ENCODE data around the gene TCERG1L.

TCERG1L gene

DNA sequence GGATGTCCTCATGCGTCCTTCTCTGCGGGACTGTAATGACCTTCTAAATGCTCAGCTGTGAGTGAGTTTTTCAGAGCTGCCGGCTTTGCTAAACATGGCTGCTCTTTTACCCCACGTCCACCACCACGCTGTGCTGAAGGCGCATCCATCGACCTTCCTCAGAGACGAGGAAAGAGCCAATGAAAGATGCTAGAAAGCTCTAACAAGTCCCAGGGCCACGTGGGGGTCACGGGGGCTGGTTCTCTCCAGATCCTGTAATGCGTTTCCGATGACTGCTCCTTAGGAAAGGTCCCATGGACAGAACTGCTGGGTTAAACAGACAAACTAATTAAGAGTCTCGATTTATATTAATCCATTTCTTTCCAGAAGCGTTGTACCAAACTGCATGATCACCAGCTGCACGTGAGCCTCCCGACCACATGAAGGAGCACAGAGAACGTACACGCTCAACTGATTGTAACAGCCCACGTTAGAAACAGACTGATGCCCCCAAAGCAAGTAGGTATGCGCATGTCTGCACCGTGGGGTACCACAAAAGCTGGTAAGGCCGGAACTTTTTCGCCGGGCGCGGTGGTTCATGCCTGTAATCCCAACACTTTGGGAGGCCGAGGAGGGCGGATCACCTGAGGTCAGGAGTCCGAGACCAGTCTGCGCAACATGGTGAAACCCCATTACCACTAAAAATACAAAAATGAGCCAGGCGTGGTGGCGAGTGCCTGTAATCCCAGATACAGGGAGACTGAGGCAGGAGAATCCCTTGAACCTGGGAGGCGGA lies 109.6 kb downstream of the TCERG1L start:
- TF ChIP-seq GATA3 (IDR thresholded peaks at IDR 0.05; ENCODE audit: low read depth, low read length): no peak

DNA sequence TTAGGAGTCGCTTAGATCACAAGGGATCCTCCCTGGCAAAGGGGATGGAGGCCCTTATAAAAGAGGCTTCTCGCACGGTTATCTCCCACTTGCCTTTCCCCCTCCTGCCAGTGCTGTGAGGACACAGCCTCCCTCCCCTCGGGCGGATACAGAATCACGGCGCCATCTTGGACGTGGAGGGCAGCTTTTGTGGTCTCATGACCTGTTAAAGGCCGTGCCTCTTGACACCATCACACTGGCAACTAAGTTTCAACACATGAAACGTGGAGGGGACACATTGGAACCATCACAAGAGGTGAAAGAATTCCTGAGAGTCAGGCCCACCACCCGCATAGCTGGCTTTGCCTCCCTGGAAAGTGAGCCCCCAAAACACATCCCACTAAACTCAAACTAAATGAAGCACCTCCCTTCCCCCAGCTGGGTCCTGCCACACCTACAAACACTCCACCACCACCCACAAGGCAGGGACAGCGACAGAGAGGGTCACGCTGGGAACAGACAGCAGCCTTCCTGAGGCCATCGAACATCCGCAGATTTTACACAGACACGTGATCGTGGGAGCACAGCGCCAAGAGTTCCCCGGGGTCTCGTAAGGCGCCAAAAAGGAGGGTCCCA lies 110.6 kb downstream of the TCERG1L start:
- TF ChIP-seq GATA2 (IDR thresholded peaks at IDR 0.05; ENCODE audit: low read depth, low read length) (no peak), GATA3 (IDR thresholded peaks at IDR 0.05; ENCODE audit: low read depth, low read length) (no peak)

- TF ChIP-seq GATA2 (IDR thresholded peaks at IDR 0.05; ENCODE audit: low read depth, low read length) (no peak), GATA3 (IDR thresholded peaks at IDR 0.05; ENCODE audit: low read depth, low read length) (no peak)
Observed at GRCh38 chr10:131199646-131200045, 111.9 kb downstream of the TCERG1L start.

GRCh38 chr10:131198843-131199242 lies 112.7 kb downstream of the TCERG1L start:
- TF ChIP-seq GATA2 (IDR thresholded peaks at IDR 0.05; ENCODE audit: low read depth, low read length) (no peak), GATA3 (IDR thresholded peaks at IDR 0.05; ENCODE audit: low read depth, low read length) (no peak)

DNA sequence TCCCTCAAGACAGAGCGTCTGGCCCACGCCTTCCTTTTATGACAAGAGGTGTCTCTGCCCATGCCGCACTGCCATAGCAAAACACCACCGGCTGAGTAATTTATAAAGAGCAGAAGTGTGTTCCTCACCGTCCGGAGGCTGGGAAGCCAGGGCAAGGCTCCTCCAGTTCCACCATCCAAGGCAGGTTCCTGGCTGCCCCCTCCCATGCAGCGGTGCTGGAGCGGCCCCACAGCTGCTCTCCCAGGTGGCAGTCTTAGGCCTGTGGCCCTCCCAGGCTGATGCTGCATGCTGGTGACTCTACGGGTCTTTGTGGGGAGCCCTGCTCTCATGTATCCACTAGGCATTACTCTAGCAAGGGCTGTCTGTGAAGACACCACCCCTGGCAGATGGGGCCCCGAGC lies 113.1 kb downstream of the TCERG1L start:
- TF ChIP-seq GATA3 (IDR thresholded peaks at IDR 0.05; ENCODE audit: low read depth, low read length): no peak
- no peak for TF ChIP-seq GATA2 (IDR thresholded peaks at IDR 0.05; ENCODE audit: low read depth, low read length)

DNA sequence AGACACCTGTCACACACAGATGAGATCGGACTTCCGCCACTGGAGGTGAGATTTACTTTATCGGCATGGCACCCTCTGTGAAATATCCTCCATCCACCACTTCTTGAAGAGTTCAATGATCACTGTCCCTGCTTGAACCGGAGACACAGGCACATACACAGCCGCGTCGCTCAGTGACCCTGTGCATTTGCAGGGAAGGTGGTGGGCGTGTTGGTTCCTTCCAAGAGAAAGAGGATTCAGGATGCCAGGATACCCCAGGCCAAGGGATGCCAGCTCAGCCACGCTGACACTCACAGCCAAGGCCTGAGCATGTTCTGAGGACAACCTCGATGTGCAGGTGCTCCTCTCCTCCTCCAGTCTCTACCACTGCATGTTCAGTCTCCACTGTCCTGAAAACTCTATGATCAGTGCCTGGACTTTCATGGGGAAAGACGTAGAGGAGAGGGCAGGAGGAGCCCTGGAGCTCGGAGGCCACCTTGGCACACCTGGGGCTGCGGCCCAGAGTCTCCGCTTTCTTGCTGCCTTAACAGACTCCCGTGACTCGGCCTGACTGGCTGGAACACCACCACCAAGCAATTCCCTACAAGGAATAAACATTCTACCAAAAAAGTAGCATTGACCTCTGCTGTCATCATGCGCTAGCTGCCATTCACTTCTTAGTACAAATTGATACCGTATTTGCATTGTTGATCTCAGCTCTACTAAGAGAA lies 115.2 kb downstream of the TCERG1L start:
- no peak for TF ChIP-seq GATA3 (IDR thresholded peaks at IDR 0.05; ENCODE audit: low read depth, low read length)
- TF ChIP-seq GATA2 (IDR thresholded peaks at IDR 0.05; ENCODE audit: low read depth, low read length): no peak

DNA sequence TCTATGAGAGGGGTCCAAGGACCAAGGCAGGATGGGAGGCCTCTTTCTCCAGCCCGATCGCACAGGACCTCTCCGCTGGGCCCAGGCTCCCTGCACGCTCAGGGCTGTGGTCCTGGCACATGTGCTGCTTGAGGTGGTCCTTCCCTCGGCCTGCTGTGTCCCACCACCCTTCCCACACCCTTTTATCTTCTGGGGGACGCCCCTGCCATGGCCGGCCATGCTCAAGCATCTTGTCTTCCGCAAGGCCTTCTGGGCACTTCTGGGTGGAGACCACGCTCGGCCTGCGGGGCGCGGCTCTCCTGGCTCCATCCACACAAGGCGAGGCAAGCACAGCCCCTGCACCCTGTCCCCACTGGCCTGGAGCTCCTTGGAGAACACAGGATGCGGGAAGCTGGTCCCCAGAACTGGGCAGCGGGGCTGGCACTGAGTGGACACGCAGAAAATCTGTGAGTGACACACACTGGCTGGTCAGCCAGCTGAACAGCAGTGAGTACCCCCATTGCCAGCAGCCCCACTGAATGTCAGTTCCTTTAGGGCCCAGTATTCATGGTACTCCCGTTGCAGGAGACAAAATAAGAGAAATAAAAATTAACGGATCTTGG lies 115.9 kb downstream of the TCERG1L start:
- no peak for TF ChIP-seq GATA3 (IDR thresholded peaks at IDR 0.05; ENCODE audit: low read depth, low read length)
- no peak for TF ChIP-seq GATA2 (IDR thresholded peaks at IDR 0.05; ENCODE audit: low read depth, low read length)

GRCh38 chr10:131195116-131195515 lies 116.4 kb downstream of the TCERG1L start:
- no peak for TF ChIP-seq GATA2 (IDR thresholded peaks at IDR 0.05; ENCODE audit: low read depth, low read length)
- TF ChIP-seq GATA3 (IDR thresholded peaks at IDR 0.05; ENCODE audit: low read depth, low read length): no peak

DNA sequence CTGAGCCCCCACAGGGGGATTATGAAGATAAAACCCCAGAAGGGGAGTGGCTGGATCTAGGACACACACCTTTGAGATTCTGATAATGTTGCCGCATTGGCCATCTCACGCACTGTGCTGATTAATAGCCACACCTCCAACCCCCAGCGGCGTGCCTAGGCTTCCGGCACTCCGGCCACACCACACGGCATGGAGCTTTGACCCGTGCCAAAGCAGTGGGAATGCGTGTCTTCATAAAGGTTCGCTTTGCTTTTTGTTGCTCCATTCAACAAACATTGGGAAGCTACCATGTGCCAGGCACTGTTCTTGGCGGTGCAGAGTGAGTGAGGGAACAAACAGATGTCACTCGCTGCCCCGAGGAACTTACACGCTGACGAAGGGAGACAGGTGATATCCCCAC lies 117.6 kb downstream of the TCERG1L start:
- TF ChIP-seq GATA3 (IDR thresholded peaks at IDR 0.05; ENCODE audit: low read depth, low read length) (no peak), GATA2 (IDR thresholded peaks at IDR 0.05; ENCODE audit: low read depth, low read length) (no peak)

DNA sequence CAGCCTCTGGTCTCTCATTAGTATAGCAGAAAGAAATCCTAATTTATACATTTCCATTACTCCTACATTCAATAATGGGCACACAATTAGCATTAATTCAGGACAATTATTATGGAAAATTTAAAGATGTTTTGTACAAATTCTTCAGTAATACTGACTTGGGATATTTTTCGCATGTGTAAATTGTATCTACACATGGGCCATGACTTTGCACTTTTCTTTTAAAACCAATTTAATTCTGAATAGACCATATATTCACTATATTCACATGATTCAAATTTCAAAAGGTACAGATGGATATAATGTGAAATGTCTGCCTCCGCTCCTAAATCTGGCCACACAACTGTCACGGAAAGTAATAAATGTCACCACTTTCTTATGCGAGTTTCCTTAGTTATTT lies 123.0 kb downstream of the TCERG1L start:
- TF ChIP-seq GATA2 (IDR thresholded peaks at IDR 0.05; ENCODE audit: low read depth, low read length) (no peak), GATA3 (IDR thresholded peaks at IDR 0.05; ENCODE audit: low read depth, low read length) (no peak)

DNA sequence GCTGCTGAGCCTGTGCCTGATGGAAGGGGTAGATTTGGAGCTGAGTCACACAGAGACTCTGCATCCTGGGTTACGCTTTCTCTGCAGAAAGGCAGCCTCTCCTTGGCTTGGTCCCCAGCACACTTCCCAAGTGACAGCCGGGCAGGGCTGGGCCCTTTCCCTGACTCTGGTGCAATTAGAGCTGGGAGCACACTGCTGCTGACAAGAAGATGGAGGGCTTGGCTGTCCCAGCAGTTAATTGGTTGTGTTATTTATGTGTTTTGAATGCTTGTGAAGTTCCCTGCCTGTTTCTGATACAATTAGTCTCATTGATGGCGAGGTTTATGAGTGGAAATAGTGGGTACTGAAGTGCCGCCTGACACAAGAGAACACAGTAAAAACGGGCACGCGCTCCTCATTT lies 123.6 kb downstream of the TCERG1L start:
- TF ChIP-seq GATA3 (IDR thresholded peaks at IDR 0.05; ENCODE audit: low read depth, low read length): no peak
- TF ChIP-seq GATA2 (IDR thresholded peaks at IDR 0.05; ENCODE audit: low read depth, low read length): no peak

DNA sequence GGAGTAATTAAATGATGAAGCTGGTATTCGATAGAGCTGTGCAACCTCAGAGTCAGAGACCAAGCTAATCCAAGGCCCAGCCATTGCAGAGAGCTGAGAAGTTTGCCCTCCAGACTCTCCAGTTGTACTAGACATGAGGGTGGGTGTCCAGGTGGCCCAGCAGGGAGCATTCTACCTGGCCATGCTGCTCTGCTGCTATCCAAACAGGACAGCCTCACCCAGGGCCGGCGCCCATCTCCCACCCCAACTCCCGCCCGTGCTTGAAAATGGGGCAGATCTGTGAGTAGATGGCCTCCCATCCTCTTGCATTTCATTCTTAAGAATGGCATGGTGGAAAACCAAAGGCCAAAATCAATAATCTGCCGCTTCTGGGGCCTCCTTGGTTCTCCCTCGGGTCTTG lies 124.2 kb downstream of the TCERG1L start:
- no peak for TF ChIP-seq GATA3 (IDR thresholded peaks at IDR 0.05; ENCODE audit: low read depth, low read length)
- no peak for TF ChIP-seq GATA2 (IDR thresholded peaks at IDR 0.05; ENCODE audit: low read depth, low read length)

DNA sequence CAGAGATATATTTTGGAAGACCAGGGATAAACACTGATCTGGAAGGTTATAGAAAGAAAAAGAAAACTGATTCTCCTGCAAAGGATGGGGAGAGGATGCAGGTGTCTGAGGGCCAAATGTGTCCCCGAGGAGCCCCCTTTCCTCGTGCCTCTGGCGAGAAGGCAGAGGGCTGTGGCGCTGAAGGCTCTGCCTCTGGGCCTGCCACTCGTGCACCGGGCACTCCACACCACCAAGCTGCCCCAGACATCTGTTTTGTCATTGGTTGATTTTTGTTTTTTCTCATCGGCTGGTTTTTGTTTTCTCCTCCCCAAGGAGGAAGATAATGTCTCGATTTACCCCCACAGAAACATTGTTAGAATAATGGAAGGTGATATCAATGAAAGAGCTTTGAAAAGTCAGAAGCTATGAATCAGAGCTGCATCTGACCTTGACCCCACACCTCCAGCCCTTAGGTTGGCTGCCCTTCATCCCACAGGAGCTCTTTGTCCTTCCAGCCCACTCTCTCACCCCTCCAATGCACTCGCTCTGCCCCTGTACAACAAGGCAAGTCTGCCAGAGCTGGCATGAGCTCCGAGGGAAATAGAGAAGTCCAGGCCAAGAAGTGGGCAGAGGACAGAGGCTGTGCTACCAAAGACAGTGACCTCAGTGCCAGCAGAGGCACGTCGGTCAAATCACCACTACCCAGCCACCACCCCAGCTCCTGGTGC lies 124.8 kb downstream of the TCERG1L start:
- TF ChIP-seq GATA2 (IDR thresholded peaks at IDR 0.05; ENCODE audit: low read depth, low read length) (no peak), GATA3 (IDR thresholded peaks at IDR 0.05; ENCODE audit: low read depth, low read length) (no peak)

DNA sequence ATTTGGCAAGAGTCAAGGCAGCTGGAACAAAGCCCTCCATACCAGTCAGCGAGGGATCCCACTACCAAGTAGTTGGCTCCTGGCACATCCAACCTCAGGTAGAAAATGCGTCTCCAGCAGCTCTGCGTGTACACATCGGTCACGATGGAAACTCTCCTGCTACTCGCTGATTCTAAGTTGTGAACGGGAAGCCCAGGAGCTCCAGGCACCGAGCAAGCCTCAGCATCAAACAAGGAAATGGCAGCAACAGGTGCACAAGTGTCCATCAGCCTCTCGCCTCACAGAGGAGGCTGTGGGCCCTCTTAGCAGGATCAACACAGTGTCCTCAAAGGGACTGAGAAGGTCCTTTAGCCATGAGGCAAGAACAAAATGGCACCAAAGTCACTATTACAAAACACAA lies 127.0 kb downstream of the TCERG1L start:
- TF ChIP-seq GATA3 (IDR thresholded peaks at IDR 0.05; ENCODE audit: low read depth, low read length): no peak
- no peak for TF ChIP-seq GATA2 (IDR thresholded peaks at IDR 0.05; ENCODE audit: low read depth, low read length)
